SK-N-SH treated with all-trans-retinoic acid at 6 μM for 48 hours (cell line): ENCODE results near the gene RPUSD2.

Experiments used
- ATAC-seq: fragments of 200-7000 bp; cut with Tn5 transposase; 3 replicates; pipeline ENCODE4 v1.9.1; 2020; ENCODE audit warnings: mild to moderate bottlenecking, moderate library complexity
- ARNTL ChIP-seq: fragments of 450-650 bp; formaldehyde crosslinking; IDR thresholded peaks from 2 replicates; pipeline ENCODE4 v1.5.0; 2020; ENCODE audit warnings: low read depth, mild to moderate bottlenecking, moderate library complexity, borderline replicate concordance
- BACH2 ChIP-seq: fragments of 250-450 bp; sonication (Bioruptor Pico); IDR thresholded peaks from 2 replicates; pipeline ENCODE4 v1.9.0; 2021; ENCODE audit warnings: mild to moderate bottlenecking, borderline replicate concordance
- CSDC2 ChIP-seq: fragments of 250-450 bp; sonication (Bioruptor Pico); IDR thresholded peaks from 2 replicates; pipeline ENCODE4 v1.5.0; 2020; ENCODE audit warnings: mild to moderate bottlenecking, moderate library complexity
- ESRRG ChIP-seq: fragments of 250-450 bp; sonication (Bioruptor Pico); IDR thresholded peaks from 2 replicates; pipeline ENCODE4 v1.6.1; 2021; ENCODE audit warnings: mild to moderate bottlenecking
- GLIS3 ChIP-seq: fragments of 250-450 bp; sonication (Bioruptor Pico); IDR thresholded peaks from 2 replicates; pipeline ENCODE4 v1.5.0; 2020; ENCODE audit warnings: mild to moderate bottlenecking, moderate library complexity
- ISL1 ChIP-seq: fragments of 250-450 bp; sonication (Bioruptor Pico); IDR thresholded peaks from 2 replicates; pipeline ENCODE4 v2.1.2; 2022; ENCODE audit warnings: mild to moderate bottlenecking, moderate library complexity
- OSR1 ChIP-seq: fragments of 250-450 bp; sonication (Bioruptor Pico); IDR thresholded peaks from 2 replicates; pipeline ENCODE4 v1.8.0; 2022; ENCODE audit warnings: moderate library complexity, mild to moderate bottlenecking, inconsistent platforms
- PATZ1 ChIP-seq: fragments of 250-450 bp; sonication (Bioruptor Pico); IDR thresholded peaks from 2 replicates; pipeline ENCODE4 v1.8.0; 2020; ENCODE audit warnings: mild to moderate bottlenecking, moderate library complexity, borderline replicate concordance
- RARB ChIP-seq: fragments of 250-450 bp; sonication (Bioruptor Pico); IDR thresholded peaks from 2 replicates; pipeline ENCODE4 v1.8.0; 2021; ENCODE audit warnings: mild to moderate bottlenecking, moderate library complexity
- SNAI2 ChIP-seq: fragments of 250-450 bp; sonication (Bioruptor Pico); IDR thresholded peaks from 2 replicates; pipeline ENCODE4 v1.5.0; 2020; ENCODE audit warnings: mild to moderate bottlenecking, moderate library complexity
- TOX ChIP-seq: fragments of 250-450 bp; sonication (Bioruptor Pico); IDR thresholded peaks from 2 replicates; pipeline ENCODE4 v1.8.0; 2021; ENCODE audit warnings: mild to moderate bottlenecking, moderate library complexity, borderline replicate concordance
- ZC3H10 ChIP-seq: fragments of 250-450 bp; sonication (Bioruptor Pico); IDR thresholded peaks from 2 replicates; pipeline ENCODE4 v1.5.1; 2021; ENCODE audit warnings: mild to moderate bottlenecking, moderate library complexity
- ZFP3 ChIP-seq: fragments of 250-450 bp; sonication (Bioruptor Pico); IDR thresholded peaks from 2 replicates; pipeline ENCODE4 v1.5.0; 2020; ENCODE audit warnings: mild to moderate bottlenecking, moderate library complexity
- ZFP30 ChIP-seq: fragments of 450-650 bp; formaldehyde crosslinking; IDR thresholded peaks from 2 replicates; pipeline ENCODE4 v1.5.0; 2022; ENCODE audit warnings: mild to moderate bottlenecking, moderate library complexity
- ZNF565 ChIP-seq: fragments of 450-650 bp; formaldehyde crosslinking; conservative IDR thresholded peaks from 2 replicates; pipeline ENCODE4 v1.5.0; 2020; ENCODE audit warnings: low read depth, mild to moderate bottlenecking, moderate library complexity
- ZNF70 ChIP-seq: fragments of 450-650 bp; formaldehyde crosslinking; IDR thresholded peaks from 2 replicates; pipeline ENCODE4 v1.5.0; 2020; ENCODE audit warnings: mild to moderate bottlenecking, moderate library complexity
- ZNF8 ChIP-seq: fragments of 450-650 bp; formaldehyde crosslinking; IDR thresholded peaks from 2 replicates; pipeline ENCODE4 v1.5.0; 2020; ENCODE audit warnings: mild to moderate bottlenecking, moderate library complexity
- TF ChIP-seq, protein P1 (sequence below): fragments of 250-450 bp; sonication (Bioruptor Pico); IDR thresholded peaks from 2 replicates; pipeline ENCODE4 v1.8.0; 2021; ENCODE audit warnings: low read depth, mild to moderate bottlenecking, moderate library complexity, borderline replicate concordance
- TF ChIP-seq, protein P2 (sequence below): fragments of 250-450 bp; sonication (Bioruptor Pico); IDR thresholded peaks from 2 replicates; pipeline ENCODE4 v1.5.1; 2021; ENCODE audit warnings: mild to moderate bottlenecking, moderate library complexity
- TF ChIP-seq, protein P3 (sequence below): fragments of 250-450 bp; sonication (Bioruptor Pico); IDR thresholded peaks from 2 replicates; pipeline ENCODE4 v1.5.1; 2020; ENCODE audit warnings: low read depth, mild to moderate bottlenecking, moderate library complexity
- TF ChIP-seq, protein P4 (sequence below): fragments of 250-450 bp; sonication (Bioruptor Pico); IDR thresholded peaks from 2 replicates; pipeline ENCODE4 v1.5.0; 2020; ENCODE audit warnings: mild to moderate bottlenecking, moderate library complexity

The RPUSD2 gene

DNA sequence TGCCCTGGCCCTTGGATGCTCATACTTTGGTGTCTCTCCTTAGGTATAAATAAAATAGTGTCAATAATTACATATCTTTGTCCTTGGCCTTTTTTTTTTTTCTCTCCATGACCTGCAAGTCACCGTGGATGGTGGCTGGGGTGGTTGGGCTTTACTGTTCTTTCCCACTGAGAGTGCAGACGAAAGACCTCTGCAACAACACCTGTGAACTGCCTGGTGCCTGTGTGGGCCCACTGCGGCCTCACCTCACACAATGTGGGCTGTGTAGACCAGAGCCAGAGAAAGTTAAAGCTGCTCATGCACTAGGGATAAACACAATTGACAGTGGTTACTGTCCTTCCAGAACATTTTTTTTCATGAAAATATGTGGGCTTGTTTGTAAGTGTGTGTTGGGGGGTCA, 43.2 kb upstream of the RPUSD2 start:
- TF ChIP-seq ZNF70 (no peak), GLIS3 (CRISPR knock-in tag) (no peak), ISL1 (CRISPR knock-in tag) (no peak), TOX (CRISPR knock-in tag) (no peak), ZNF565 (CRISPR knock-in tag) (no peak), ZFP3 (CRISPR knock-in tag) (no peak), BACH2 (no peak), RARB (CRISPR knock-in tag) (no peak), ZC3H10 (CRISPR knock-in tag) (no peak)
- TF ChIP-seq, protein P1, sequence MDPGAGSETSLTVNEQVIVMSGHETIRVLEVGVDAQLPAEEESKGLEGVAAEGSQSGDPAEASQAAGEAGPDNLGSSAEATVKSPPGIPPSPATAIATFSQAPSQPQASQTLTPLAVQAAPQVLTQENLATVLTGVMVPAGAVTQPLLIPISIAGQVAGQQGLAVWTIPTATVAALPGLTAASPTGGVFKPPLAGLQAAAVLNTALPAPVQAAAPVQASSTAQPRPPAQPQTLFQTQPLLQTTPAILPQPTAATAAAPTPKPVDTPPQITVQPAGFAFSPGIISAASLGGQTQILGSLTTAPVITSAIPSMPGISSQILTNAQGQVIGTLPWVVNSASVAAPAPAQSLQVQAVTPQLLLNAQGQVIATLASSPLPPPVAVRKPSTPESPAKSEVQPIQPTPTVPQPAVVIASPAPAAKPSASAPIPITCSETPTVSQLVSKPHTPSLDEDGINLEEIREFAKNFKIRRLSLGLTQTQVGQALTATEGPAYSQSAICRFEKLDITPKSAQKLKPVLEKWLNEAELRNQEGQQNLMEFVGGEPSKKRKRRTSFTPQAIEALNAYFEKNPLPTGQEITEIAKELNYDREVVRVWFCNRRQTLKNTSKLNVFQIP (CRISPR knock-in tag), result no peak
- TF ChIP-seq, protein P2, sequence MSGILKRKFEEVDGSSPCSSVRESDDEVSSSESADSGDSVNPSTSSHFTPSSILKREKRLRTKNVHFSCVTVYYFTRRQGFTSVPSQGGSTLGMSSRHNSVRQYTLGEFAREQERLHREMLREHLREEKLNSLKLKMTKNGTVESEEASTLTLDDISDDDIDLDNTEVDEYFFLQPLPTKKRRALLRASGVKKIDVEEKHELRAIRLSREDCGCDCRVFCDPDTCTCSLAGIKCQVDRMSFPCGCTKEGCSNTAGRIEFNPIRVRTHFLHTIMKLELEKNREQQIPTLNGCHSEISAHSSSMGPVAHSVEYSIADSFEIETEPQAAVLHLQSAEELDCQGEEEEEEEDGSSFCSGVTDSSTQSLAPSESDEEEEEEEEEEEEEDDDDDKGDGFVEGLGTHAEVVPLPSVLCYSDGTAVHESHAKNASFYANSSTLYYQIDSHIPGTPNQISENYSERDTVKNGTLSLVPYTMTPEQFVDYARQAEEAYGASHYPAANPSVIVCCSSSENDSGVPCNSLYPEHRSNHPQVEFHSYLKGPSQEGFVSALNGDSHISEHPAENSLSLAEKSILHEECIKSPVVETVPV (CRISPR knock-in tag), result no peak
- no peak for ATAC-seq

DNA sequence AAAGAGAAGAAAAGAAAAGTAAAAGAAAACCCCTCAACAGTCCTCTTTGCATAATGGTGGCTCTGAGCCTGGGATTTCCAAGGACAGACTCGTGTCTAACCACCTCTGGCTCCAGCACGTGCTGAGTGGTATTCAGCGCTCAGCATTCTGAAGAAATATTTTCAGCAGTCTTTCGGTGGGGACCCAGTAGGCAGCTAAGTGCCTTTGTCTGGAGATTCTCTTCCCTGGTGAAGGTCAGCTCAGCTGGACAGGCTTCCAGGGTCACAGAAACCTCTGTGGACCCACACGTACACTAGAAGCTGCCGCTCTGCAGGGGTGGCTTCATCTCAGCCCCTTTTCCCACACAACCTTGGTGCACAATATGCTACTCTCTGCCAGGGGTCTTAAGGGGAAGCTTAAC, 40.3 kb upstream of the RPUSD2 start:
- TF ChIP-seq ISL1 (CRISPR knock-in tag) (no peak), SNAI2 (no peak), ZNF565 (CRISPR knock-in tag) (no peak), CSDC2 (CRISPR knock-in tag) (no peak), ZFP3 (CRISPR knock-in tag) (no peak), OSR1 (CRISPR knock-in tag) (no peak), ARNTL (CRISPR knock-in tag) (no peak), ZFP30 (CRISPR knock-in tag) (no peak), GLIS3 (CRISPR knock-in tag) (no peak), ZNF70 (no peak), ZNF8 (CRISPR knock-in tag) (no peak), BACH2 (no peak), ZC3H10 (CRISPR knock-in tag) (no peak), PATZ1 (CRISPR knock-in tag) (no peak), ESRRG (CRISPR knock-in tag) (no peak)
- TF ChIP-seq, protein P3, sequence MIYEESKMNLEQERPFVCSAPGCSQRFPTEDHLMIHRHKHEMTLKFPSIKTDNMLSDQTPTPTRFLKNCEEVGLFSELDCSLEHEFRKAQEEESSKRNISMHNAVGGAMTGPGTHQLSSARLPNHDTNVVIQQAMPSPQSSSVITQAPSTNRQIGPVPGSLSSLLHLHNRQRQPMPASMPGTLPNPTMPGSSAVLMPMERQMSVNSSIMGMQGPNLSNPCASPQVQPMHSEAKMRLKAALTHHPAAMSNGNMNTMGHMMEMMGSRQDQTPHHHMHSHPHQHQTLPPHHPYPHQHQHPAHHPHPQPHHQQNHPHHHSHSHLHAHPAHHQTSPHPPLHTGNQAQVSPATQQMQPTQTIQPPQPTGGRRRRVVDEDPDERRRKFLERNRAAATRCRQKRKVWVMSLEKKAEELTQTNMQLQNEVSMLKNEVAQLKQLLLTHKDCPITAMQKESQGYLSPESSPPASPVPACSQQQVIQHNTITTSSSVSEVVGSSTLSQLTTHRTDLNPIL (CRISPR knock-in tag), result no peak
- TF ChIP-seq, protein P4, sequence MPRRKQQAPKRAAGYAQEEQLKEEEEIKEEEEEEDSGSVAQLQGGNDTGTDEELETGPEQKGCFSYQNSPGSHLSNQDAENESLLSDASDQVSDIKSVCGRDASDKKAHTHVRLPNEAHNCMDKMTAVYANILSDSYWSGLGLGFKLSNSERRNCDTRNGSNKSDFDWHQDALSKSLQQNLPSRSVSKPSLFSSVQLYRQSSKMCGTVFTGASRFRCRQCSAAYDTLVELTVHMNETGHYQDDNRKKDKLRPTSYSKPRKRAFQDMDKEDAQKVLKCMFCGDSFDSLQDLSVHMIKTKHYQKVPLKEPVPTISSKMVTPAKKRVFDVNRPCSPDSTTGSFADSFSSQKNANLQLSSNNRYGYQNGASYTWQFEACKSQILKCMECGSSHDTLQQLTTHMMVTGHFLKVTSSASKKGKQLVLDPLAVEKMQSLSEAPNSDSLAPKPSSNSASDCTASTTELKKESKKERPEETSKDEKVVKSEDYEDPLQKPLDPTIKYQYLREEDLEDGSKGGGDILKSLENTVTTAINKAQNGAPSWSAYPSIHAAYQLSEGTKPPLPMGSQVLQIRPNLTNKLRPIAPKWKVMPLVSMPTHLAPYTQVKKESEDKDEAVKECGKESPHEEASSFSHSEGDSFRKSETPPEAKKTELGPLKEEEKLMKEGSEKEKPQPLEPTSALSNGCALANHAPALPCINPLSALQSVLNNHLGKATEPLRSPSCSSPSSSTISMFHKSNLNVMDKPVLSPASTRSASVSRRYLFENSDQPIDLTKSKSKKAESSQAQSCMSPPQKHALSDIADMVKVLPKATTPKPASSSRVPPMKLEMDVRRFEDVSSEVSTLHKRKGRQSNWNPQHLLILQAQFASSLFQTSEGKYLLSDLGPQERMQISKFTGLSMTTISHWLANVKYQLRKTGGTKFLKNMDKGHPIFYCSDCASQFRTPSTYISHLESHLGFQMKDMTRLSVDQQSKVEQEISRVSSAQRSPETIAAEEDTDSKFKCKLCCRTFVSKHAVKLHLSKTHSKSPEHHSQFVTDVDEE (CRISPR knock-in tag), result no peak
- TF ChIP-seq, protein P2 (CRISPR knock-in tag), result no peak
- TF ChIP-seq, protein P1 (CRISPR knock-in tag), result no peak
- ATAC-seq, result no peak
